Measurements from ENCODE around the gene SNTB2. TPM values are rescaled to one million over a fixed set of nuclear protein-coding genes. Genes with fewer than 3 reads are reported as not detected.

The SNTB2 gene
- total RNA-seq, 1 donor from 2014 or later = 49.5 TPM

DNA sequence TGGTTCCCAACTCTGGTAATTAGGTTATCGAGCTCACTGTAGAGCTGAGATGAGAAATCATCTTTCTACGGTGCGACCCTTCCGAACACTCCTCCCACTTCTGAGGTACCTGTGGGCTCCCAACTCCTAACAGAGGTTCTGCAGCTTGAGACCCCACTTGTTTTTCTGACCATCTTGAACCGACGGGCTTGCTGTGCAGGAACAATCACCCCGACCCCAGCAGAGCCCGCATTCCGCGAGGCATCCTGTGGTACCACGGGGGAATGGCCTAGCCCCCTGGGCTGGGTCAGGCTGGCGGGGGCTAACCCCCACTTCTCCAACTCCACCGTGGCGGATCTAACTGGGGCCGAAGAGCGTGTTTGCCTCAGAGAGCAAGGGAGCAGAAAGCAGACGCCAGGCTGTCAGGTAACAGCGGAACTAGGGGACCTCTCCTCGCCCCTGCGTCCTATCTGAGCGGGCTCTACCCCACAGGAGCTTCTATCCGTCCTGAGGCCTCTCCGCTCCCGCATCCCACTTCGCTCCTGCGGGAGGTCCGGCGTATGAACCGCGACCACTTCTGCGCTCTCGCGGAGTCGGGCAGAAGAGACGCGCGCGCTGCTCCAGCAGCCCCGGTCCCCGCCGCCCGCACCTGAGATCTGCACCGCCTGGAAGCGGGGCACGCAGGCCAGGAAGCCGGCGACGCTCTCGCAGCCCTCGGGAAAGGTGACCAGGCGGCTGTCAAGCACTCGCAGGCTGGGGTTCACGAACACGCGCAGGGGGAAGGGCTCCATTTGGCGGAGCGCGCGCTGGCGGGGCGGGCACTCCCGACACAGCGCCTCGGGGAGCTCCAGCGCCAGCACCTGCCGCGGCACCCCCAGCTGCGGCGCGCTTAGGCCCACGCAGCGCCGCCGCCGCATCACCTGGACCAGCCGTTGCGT, 142.7 kb downstream of the SNTB2 start:
- Mint-ChIP-seq H3K4me1 (ENCODE audit: low read depth) (peaks cover 38% of the 10 kb centered on the region), H3K27me3 (ENCODE audit: low read depth) (no peaks in the 10 kb centered on the region), H3K36me3 (ENCODE audit: low read depth) (peaks cover 12% of the 10 kb centered on the region), H3K27ac (ENCODE audit: unreplicated experiment) (peak overlapping the region; percentile 76), H3K4me3 (ENCODE audit: unreplicated experiment) (peak overlapping the region; percentile 80), H3K9me3 (ENCODE audit: low read depth) (no peaks in the 10 kb centered on the region)
- peak; percentile 90 for DNase-seq (ENCODE audit: low spot score)
- no peak for TF ChIP-seq CTCF (IDR thresholded peaks at IDR 0.05)

DNA sequence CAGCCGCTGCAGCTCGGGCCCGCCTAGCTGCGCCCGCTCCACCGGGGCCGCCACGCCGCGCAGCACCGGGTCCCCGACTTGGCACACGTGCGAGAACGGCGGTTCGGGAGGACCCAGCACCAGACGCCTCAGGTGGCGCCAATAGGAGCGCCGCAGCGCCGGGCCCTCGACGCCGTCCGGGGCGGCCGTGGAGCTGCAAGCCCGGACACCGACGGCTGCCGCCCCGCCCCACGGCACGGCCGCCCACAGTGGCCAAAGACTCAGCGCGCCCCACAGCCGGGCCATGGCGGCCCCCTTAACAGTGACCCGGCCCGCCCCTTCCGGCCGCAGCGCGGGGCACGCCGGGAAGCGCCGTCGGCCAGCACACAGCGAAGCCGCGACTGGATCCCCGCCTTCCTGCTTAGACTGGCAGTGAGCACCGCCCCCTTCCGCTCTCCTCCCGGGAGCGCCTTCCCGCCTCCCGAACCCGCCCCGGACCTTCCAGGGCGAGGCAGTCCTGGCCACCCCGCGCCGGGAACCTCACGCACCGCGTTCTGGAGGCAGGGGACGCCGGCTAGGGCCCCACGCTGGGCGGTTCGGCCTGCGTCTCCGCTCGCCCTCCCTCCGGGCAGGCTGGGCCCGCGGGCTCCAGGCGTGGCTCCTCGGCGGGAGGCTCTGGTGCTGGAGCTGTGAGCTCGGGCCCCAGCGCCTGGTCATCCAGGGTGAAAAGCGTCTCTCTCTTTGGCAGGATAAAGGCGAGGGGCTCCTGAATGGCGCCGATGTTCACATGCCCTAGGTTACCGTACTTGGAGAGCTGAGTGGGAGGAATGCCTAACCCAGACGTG, 143.5 kb downstream of the SNTB2 start, which contains the start of gene PDF:
PDF (minus strand) TSS at position 303 of the 824 bp plus-strand sequence; CDS start at position 285, 18 bp downstream.
- H3K4me3 Mint-ChIP-seq (ENCODE audit: unreplicated experiment) = peak within 1 kb of the TSS; percentile 80
- peak; percentile 98 for DNase-seq (ENCODE audit: low spot score)
- peaks cover 37% of the 10 kb centered on the region for H3K4me1 Mint-ChIP-seq (ENCODE audit: low read depth)
- TF ChIP-seq CTCF (IDR thresholded peaks at IDR 0.05) = peak; percentile 39
- H3K27ac Mint-ChIP-seq (ENCODE audit: unreplicated experiment) = peak within 1 kb of the TSS; percentile 92
- H3K36me3 Mint-ChIP-seq (ENCODE audit: low read depth) = peaks cover 15% of the 10 kb centered on the region
- no peaks in the 10 kb centered on the region for H3K9me3 Mint-ChIP-seq (ENCODE audit: low read depth)
- H3K27me3 Mint-ChIP-seq (ENCODE audit: low read depth) = no peaks in the 10 kb centered on the region

GRCh38 chr16:69334696-69335095, 147.7 kb downstream of the SNTB2 start:
- Mint-ChIP-seq H3K27me3 (ENCODE audit: low read depth) (no peaks in the 10 kb centered on the region), H3K4me1 (ENCODE audit: low read depth) (peaks cover 24% of the 10 kb centered on the region), H3K27ac (ENCODE audit: unreplicated experiment) (no peak overlapping the region), H3K9me3 (ENCODE audit: low read depth) (no peaks in the 10 kb centered on the region), H3K4me3 (ENCODE audit: unreplicated experiment) (no peak overlapping the region), H3K36me3 (ENCODE audit: low read depth) (peaks cover 14% of the 10 kb centered on the region)
- peak; percentile 68 for DNase-seq (ENCODE audit: low spot score)
- no peak for TF ChIP-seq CTCF (IDR thresholded peaks at IDR 0.05)

GRCh38 chr16:69338557-69339288, 151.8 kb downstream of the SNTB2 start:
- Mint-ChIP-seq H3K9me3 (ENCODE audit: low read depth) (no peaks in the 10 kb centered on the region), H3K4me1 (ENCODE audit: low read depth) (peaks cover 35% of the 10 kb centered on the region), H3K4me3 (ENCODE audit: unreplicated experiment) (peak overlapping the region; percentile 97), H3K27me3 (ENCODE audit: low read depth) (no peaks in the 10 kb centered on the region), H3K27ac (ENCODE audit: unreplicated experiment) (peak overlapping the region; percentile 91), H3K36me3 (ENCODE audit: low read depth) (peaks cover 14% of the 10 kb centered on the region)
- no peak for TF ChIP-seq CTCF (IDR thresholded peaks at IDR 0.05)
- peak; percentile 25 for DNase-seq (ENCODE audit: low spot score)

Measured in chondrocyte (in vitro differentiated cells).